AG10803 (cell line): ENCODE data around the gene BRWD1.
A peak's percentile ranks its signal among the peaks of the same experiment; 100 is the strongest.

Source experiments
- DNase-seq: peaks from one replicate; pipeline ENCODE4 v3.0.0; 2010; ENCODE audit warnings: low read depth
- H3K4me3 ChIP-seq: 2 replicates; pipeline ENCODE4 v1.5.1; 2011; ENCODE audit warnings: mild to moderate bottlenecking, low read length, control low read depth
- TF ChIP-seq, protein P1 (sequence below): conservative IDR thresholded peaks from 2 replicates; pipeline ENCODE4 v1.5.1; 2011; ENCODE audit warnings: mild to moderate bottlenecking, low read length, control low read depth, inconsistent platforms

BRWD1 gene

DNA sequence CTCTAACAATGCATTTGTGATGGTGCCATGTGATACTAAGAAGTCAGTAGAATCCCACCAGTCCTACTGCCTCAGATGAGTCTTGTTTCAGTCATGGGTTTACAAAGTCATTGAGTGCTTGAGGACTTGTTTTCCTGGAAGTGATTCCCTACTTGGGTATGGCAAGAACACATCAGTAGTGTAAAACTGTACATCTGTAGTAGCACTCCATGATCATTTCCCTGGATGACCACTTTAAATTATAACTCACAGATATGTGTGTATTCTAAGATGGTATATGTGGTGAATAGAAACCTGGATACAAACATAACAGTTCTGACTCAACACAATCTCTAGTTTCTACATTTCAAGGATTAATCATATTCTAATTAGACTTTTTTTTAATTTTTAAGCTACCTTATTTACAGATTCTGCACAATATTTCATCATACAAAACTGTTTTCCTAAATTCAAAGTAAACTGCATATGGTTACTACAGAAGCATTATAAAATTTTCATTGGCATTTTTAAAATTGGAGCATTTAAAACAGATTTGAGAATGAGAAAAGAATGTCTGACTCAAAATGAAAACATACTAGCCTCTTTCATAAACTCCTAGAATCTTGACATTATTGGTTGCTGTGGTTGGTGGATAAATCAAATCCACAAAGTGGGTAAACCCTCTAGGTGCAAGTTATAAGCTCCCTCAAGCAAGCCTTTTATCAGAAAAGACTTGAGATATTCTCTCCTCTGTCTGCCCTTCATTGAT, 123.4 kb downstream of the BRWD1 start:
- DNase-seq: peak; percentile 55
- H3K4me3 ChIP-seq: no peak overlapping the region
- TF ChIP-seq, protein P1, sequence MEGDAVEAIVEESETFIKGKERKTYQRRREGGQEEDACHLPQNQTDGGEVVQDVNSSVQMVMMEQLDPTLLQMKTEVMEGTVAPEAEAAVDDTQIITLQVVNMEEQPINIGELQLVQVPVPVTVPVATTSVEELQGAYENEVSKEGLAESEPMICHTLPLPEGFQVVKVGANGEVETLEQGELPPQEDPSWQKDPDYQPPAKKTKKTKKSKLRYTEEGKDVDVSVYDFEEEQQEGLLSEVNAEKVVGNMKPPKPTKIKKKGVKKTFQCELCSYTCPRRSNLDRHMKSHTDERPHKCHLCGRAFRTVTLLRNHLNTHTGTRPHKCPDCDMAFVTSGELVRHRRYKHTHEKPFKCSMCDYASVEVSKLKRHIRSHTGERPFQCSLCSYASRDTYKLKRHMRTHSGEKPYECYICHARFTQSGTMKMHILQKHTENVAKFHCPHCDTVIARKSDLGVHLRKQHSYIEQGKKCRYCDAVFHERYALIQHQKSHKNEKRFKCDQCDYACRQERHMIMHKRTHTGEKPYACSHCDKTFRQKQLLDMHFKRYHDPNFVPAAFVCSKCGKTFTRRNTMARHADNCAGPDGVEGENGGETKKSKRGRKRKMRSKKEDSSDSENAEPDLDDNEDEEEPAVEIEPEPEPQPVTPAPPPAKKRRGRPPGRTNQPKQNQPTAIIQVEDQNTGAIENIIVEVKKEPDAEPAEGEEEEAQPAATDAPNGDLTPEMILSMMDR: no peak

GRCh38 chr21:39188521-39189139, 124.8 kb downstream of the BRWD1 start:
- H3K4me3 ChIP-seq: no peak overlapping the region
- TF ChIP-seq, protein P1: no peak
- DNase-seq: no peak

DNA sequence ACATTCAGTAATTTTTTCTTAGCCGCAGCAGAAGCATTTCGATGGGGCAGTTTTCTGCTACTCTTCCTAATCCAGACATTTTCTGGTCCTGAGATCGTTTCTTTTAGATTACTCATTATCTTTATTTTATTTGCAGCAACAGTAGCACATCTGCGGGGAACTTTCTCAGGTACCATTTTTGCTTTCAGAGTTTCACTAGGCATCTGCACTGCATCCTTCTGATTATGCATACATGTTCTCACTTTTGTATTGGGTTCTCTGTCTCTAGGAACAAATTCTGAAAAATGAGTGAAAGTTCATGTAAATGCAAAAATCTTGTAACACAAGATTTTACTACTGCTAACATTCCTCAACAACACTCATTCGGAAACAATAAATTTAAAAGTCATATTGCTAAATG, 126.3 kb downstream of the BRWD1 start:
- no peak overlapping the region for H3K4me3 ChIP-seq
- TF ChIP-seq, protein P1: no peak

GRCh38 chr21:39186676-39187075, 126.8 kb downstream of the BRWD1 start:
- H3K4me3 ChIP-seq: no peak overlapping the region
- peak; percentile 32 for DNase-seq
- TF ChIP-seq, protein P1: no peak

More for the DNA sequence above, 126.3 kb downstream of the BRWD1 start:
- no peak for DNase-seq

- no peak overlapping the region for H3K4me3 ChIP-seq
- TF ChIP-seq, protein P1: no peak
- DNase-seq: no peak
Observed at GRCh38 chr21:39185157-39185556, 128.3 kb downstream of the BRWD1 start.

- TF ChIP-seq, protein P1: no peak
- DNase-seq: no peak
- H3K4me3 ChIP-seq: peak overlapping the region; percentile 92
Observed at GRCh38 chr21:39184050-39184980, 129.1 kb downstream of the BRWD1 start.
